ENCODE results near the gene TMEM14B.

TMEM14B gene

GRCh38 chr6:10769419-10769818, 21.8 kb downstream of the TMEM14B start:
- Histone ChIP-seq H2AFZ (ENCODE audit: low read length) (no peak overlapping the region), H3F3A (ENCODE audit: insufficient read depth, low read length) (no peaks in the 10 kb centered on the region), H4K20me1 (ENCODE audit: insufficient read depth, low read length) (no peaks in the 10 kb centered on the region), H3K27me3 (ENCODE audit: insufficient read depth, low read length) (no peaks in the 10 kb centered on the region), H3K4me3 (ENCODE audit: low read depth, low read length, poor library complexity, severe bottlenecking) (no peak overlapping the region), H3K27ac (ENCODE audit: low read depth, low read length, poor library complexity, severe bottlenecking) (no peak overlapping the region), H3K9me2 (ENCODE audit: low read depth, low read length) (no peaks in the 10 kb centered on the region), H3K4me2 (ENCODE audit: low read length) (no peak overlapping the region), H3K9me3 (ENCODE audit: low read length) (no peaks in the 10 kb centered on the region), H3K9ac (ENCODE audit: low read length) (no peak overlapping the region), H3K79me2 (ENCODE audit: insufficient read depth, low read length) (no peaks in the 10 kb centered on the region), H3K4me1 (ENCODE audit: insufficient read depth, low read length, severe bottlenecking) (no peaks in the 10 kb centered on the region), H3K36me3 (ENCODE audit: insufficient read depth, low read length) (no peaks in the 10 kb centered on the region)
- TF ChIP-seq CTCF (IDR thresholded peaks at IDR 0.05; ENCODE audit: low read length) (no peak), EZH2 (IDR thresholded peaks at IDR 0.05; ENCODE audit: borderline replicate concordance, low read length) (no peak)

- Histone ChIP-seq H3K36me3 (ENCODE audit: insufficient read depth, low read length) (peaks cover 2% of the 10 kb centered on the region; the same call in 1 of the 2 replicates), H3K27me3 (ENCODE audit: insufficient read depth, low read length) (no peaks in the 10 kb centered on the region), H3K27ac (ENCODE audit: low read depth, low read length, poor library complexity, severe bottlenecking) (no peak overlapping the region)
Observed at GRCh38 chr6:10771371-10771894, 23.8 kb downstream of the TMEM14B start.

GRCh38 chr6:10778230-10778629, 30.6 kb downstream of the TMEM14B start:
- Histone ChIP-seq H3K27ac (ENCODE audit: low read depth, low read length, poor library complexity, severe bottlenecking) (no peak overlapping the region), H3K9me2 (ENCODE audit: low read depth, low read length) (no peaks in the 10 kb centered on the region), H3K4me1 (ENCODE audit: insufficient read depth, low read length, severe bottlenecking) (no peaks in the 10 kb centered on the region), H3K4me2 (ENCODE audit: low read length) (no peak overlapping the region), H2AFZ (ENCODE audit: low read length) (no peak overlapping the region), H3F3A (ENCODE audit: insufficient read depth, low read length) (no peaks in the 10 kb centered on the region), H3K9me3 (ENCODE audit: low read length) (no peaks in the 10 kb centered on the region), H3K79me2 (ENCODE audit: insufficient read depth, low read length) (no peaks in the 10 kb centered on the region), H3K36me3 (ENCODE audit: insufficient read depth, low read length) (peaks cover 3% of the 10 kb centered on the region; the same call in 1 of the 2 replicates), H3K27me3 (ENCODE audit: insufficient read depth, low read length) (no peaks in the 10 kb centered on the region), H4K20me1 (ENCODE audit: insufficient read depth, low read length) (no peaks in the 10 kb centered on the region), H3K9ac (ENCODE audit: low read length) (no peak overlapping the region), H3K4me3 (ENCODE audit: low read depth, low read length, poor library complexity, severe bottlenecking) (no peak overlapping the region)
- no peak for TF ChIP-seq CTCF (IDR thresholded peaks at IDR 0.05; ENCODE audit: low read length)
- TF ChIP-seq EZH2 (IDR thresholded peaks at IDR 0.05; ENCODE audit: borderline replicate concordance, low read length) = no peak

More at GRCh38 chr6:10771371-10771894, 23.8 kb downstream of the TMEM14B start:
- H3K4me2 ChIP-seq (ENCODE audit: low read length) = no peak overlapping the region
- no peaks in the 10 kb centered on the region for H4K20me1 ChIP-seq (ENCODE audit: insufficient read depth, low read length)
- no peak overlapping the region for H2AFZ ChIP-seq (ENCODE audit: low read length)
- no peaks in the 10 kb centered on the region for H3K4me1 ChIP-seq (ENCODE audit: insufficient read depth, low read length, severe bottlenecking)
- no peaks in the 10 kb centered on the region for H3K79me2 ChIP-seq (ENCODE audit: insufficient read depth, low read length)
- H3K4me3 ChIP-seq (ENCODE audit: low read depth, low read length, poor library complexity, severe bottlenecking) = no peak overlapping the region
- no peaks in the 10 kb centered on the region for H3K9me2 ChIP-seq (ENCODE audit: low read depth, low read length)
- no peaks in the 10 kb centered on the region for H3K9me3 ChIP-seq (ENCODE audit: low read length)
- H3F3A ChIP-seq (ENCODE audit: insufficient read depth, low read length) = no peaks in the 10 kb centered on the region
- TF ChIP-seq CTCF (IDR thresholded peaks at IDR 0.05; ENCODE audit: low read length) (no peak), EZH2 (IDR thresholded peaks at IDR 0.05; ENCODE audit: borderline replicate concordance, low read length) (no peak)
- H3K9ac ChIP-seq (ENCODE audit: low read length) = no peak overlapping the region
